PC-3 (cell line): ENCODE data around the gene GIT2.

Experiments used
- CTCF ChIP-seq: fragments of 300-600 bp; sonication (generic); conservative IDR thresholded peaks from 2 replicates; pipeline ENCODE4 v1.5.1; 2017; ENCODE audit warnings: antibody characterized with exemption, low read depth, mild to moderate bottlenecking, low read length
- EZH2 ChIP-seq: fragments of 300-600 bp; sonication (generic); IDR thresholded peaks from one replicate; pipeline ENCODE4 v1.6.1; 2017; ENCODE audit warnings: antibody characterized with exemption, mild to moderate bottlenecking, low read length; ENCODE audit not compliant: unreplicated experiment

GRCh38 chr12:109919456-109919855 lies 76.7 kb downstream of the GIT2 start:
- no peak for TF ChIP-seq CTCF
- TF ChIP-seq EZH2, result no peak
